Liver (tissue), 9 donors: ENCODE data around the gene PARP3. TPM values are rescaled to one million over a fixed set of nuclear protein-coding genes. Genes with fewer than 3 reads are reported as not detected.

ENCODE experiments used
- DNase-seq: peaks from one replicate; pipeline ENCODE4 v3.0.0-alpha.2; 2017; ENCODE audit warnings: low spot score
- H3K27ac ChIP-seq, 2 donors: one replicate each; pipeline ENCODE4 v1.7.0; 2013; ENCODE audit warnings: inconsistent platforms in 2 of 2, low read length in 2 of 2, control low read depth in 1 of 2, low read depth in 1 of 2, mild to moderate bottlenecking in 1 of 2
- H3K27me3 ChIP-seq, 4 donors: one replicate each; pipeline versions ENCODE4 v1.6.1 to v1.7.0; 2013; ENCODE audit warnings: low read length in 3 of 4, inconsistent platforms in 1 of 4, mild to moderate bottlenecking in 1 of 4, moderate library complexity in 1 of 4; ENCODE audit not compliant: control insufficient read depth in 4 of 4, insufficient read depth in 4 of 4
- H3K36me3 ChIP-seq, 4 donors: one replicate each; pipeline versions ENCODE4 v1.6.1 to v1.7.0; 2013; ENCODE audit warnings: low read length in 3 of 4, mild to moderate bottlenecking in 3 of 4, low read depth in 1 of 4, moderate library complexity in 1 of 4; ENCODE audit not compliant: control insufficient read depth in 4 of 4, insufficient read depth in 3 of 4
- H3K4me1 ChIP-seq, 4 donors: one replicate each; pipeline versions ENCODE4 v1.6.1 to v1.7.0; 2013; ENCODE audit warnings: low read length in 3 of 4, mild to moderate bottlenecking in 3 of 4, moderate library complexity in 1 of 4; ENCODE audit not compliant: control insufficient read depth in 4 of 4, insufficient read depth in 4 of 4
- H3K4me3 ChIP-seq, 3 donors: one replicate each; pipeline versions ENCODE4 v1.6.1 to v1.7.0; 2013; ENCODE audit warnings: low read length in 3 of 3, control low read depth in 1 of 3, low read depth in 1 of 3, mild to moderate bottlenecking in 1 of 3
- H3K9ac ChIP-seq, 2 donors: one replicate each; pipeline ENCODE4 v1.7.0; 2013; ENCODE audit warnings: low read length in 2 of 2, mild to moderate bottlenecking in 2 of 2, moderate library complexity in 2 of 2, control low read depth in 1 of 2, low read depth in 1 of 2
- H3K9me3 ChIP-seq, 4 donors: one replicate each; pipeline versions ENCODE4 v1.6.1 to v1.7.0; 2013; ENCODE audit warnings: low read length in 3 of 4; ENCODE audit not compliant: control insufficient read depth in 4 of 4
- ATF3 ChIP-seq: IDR thresholded peaks from 2 replicates; pipeline ENCODE4 v1.6.1; 2016; ENCODE audit warnings: antibody characterized with exemption
- CTCF ChIP-seq: fragments of 150-350 bp; IDR thresholded peaks from 2 replicates; pipeline ENCODE4 v1.5.1; 2017; ENCODE audit warnings: improper control_type of control experiment, low read depth, low read length; ENCODE audit not compliant: missing input control
- EGR1 ChIP-seq, 2 donors: IDR thresholded peaks; 2 replicates each; pipeline ENCODE4 v1.6.1; 2016 to 2018; ENCODE audit warnings: antibody characterized with exemption in 2 of 2, low read depth in 2 of 2
- FOXA1 ChIP-seq: IDR thresholded peaks from 2 replicates; pipeline ENCODE4 v1.6.1; 2016; ENCODE audit warnings: antibody characterized with exemption
- FOXA2 ChIP-seq: IDR thresholded peaks from 2 replicates; pipeline ENCODE4 v1.6.1; 2016; ENCODE audit warnings: antibody characterized with exemption
- GABPA ChIP-seq, 2 donors: IDR thresholded peaks in 1 of 2; conservative IDR thresholded peaks in 1 of 2; 2 replicates each; pipeline ENCODE4 v1.6.1; 2016; ENCODE audit warnings: antibody characterized with exemption in 2 of 2, mild to moderate bottlenecking in 1 of 2, moderate library complexity in 1 of 2
- HNF4A ChIP-seq, 2 donors: conservative IDR thresholded peaks; 2 replicates each; pipeline ENCODE4 v1.6.1; 2016; ENCODE audit warnings: antibody characterized with exemption in 2 of 2, mild to moderate bottlenecking in 2 of 2
- HNF4G ChIP-seq: IDR thresholded peaks from 2 replicates; pipeline ENCODE4 v1.6.1; 2016; ENCODE audit warnings: antibody characterized with exemption
- JUND ChIP-seq, 2 donors: IDR thresholded peaks; 2 replicates each; pipeline ENCODE4 v1.6.1; 2016; ENCODE audit warnings: antibody characterized with exemption in 2 of 2
- MAX ChIP-seq: IDR thresholded peaks from 2 replicates; pipeline ENCODE4 v1.6.1; 2016; ENCODE audit warnings: antibody characterized with exemption
- NR2F2 ChIP-seq: IDR thresholded peaks from 2 replicates; pipeline ENCODE4 v1.6.1; 2016; ENCODE audit warnings: antibody characterized with exemption
- RAD21 ChIP-seq, 2 donors: IDR thresholded peaks; 2 replicates each; pipeline ENCODE4 v1.6.1; 2016; ENCODE audit warnings: antibody characterized with exemption in 2 of 2, mild to moderate bottlenecking in 2 of 2
- REST ChIP-seq: IDR thresholded peaks from 2 replicates; pipeline ENCODE4 v1.6.1; 2016; ENCODE audit warnings: antibody characterized with exemption, mild to moderate bottlenecking
- SP1 ChIP-seq: IDR thresholded peaks from 2 replicates; pipeline ENCODE4 v1.6.1; 2018; ENCODE audit warnings: antibody characterized with exemption, mild to moderate bottlenecking
- TAF1 ChIP-seq: conservative IDR thresholded peaks from 2 replicates; pipeline ENCODE4 v1.6.1; 2016; ENCODE audit warnings: antibody characterized with exemption, mild to moderate bottlenecking
- YY1 ChIP-seq: IDR thresholded peaks from 2 replicates; pipeline ENCODE4 v1.6.1; 2016; ENCODE audit warnings: antibody characterized with exemption, mild to moderate bottlenecking
- ZBTB33 ChIP-seq: IDR thresholded peaks from 2 replicates; pipeline ENCODE4 v1.6.1; 2016; ENCODE audit warnings: antibody characterized with exemption
- WGBS: extraction: QIAGEN DNeasy Blood & Tissue Kit; methylation state at CpG from one replicate; pipeline ENCODE4 v1.1.7; 2013; 5-methylcytosine and 5-hydroxymethylcytosine counted together
- polyA plus RNA-seq, 2 donors: library from polyadenylated mRNA; stranded (reverse) in 1 of 2; unstranded in 1 of 2; fragments of 200-250 nt in 1 of 2; fragments of >200 nt in 1 of 2; fragmentation: Nextera tagmentation in 1 of 2; extraction: Ambion mirVana in 1 of 2; gene quantifications; one replicate each; pipeline versions ENCODE4 v1.2.1 to v1.2.3, GENCODE V29; 2013 to 2015
- total RNA-seq, 2 donors: library from RNA; depleted of rRNA; stranded (reverse); fragments of >200 nt; gene quantifications; one replicate each; pipeline ENCODE4 v1.2.3, GENCODE V29; 2014
- donor health status: healthy.
- donor health status: healthy.
- donor health status: healthy.
- donor health status: healthy.
- donor health status: healthy.

The PARP3 gene
- total and polyA plus RNA-seq, 4 donors: 1.5 to 21.4 (median 12.7) TPM

GRCh38 chr3:51938780-51939425 is 3.3 kb upstream of the PARP3 start:
- DNase-seq: no peak
- H3K9ac ChIP-seq: no peak overlapping the region
- no peak for TF ChIP-seq ZBTB33
- TF ChIP-seq YY1: no peak
- TF ChIP-seq CTCF: no peak
- TF ChIP-seq FOXA1: no peak
- TF ChIP-seq HNF4A (conservative IDR thresholded peaks at IDR 0.05): no peak
- TF ChIP-seq SP1: no peak
- TF ChIP-seq RAD21 (IDR thresholded peaks at IDR 0.05): no peak
- no peak for TF ChIP-seq MAX
- TF ChIP-seq HNF4G: no peak
- no peak for TF ChIP-seq ATF3
- TF ChIP-seq TAF1: no peak
- no peak for TF ChIP-seq JUND (IDR thresholded peaks at IDR 0.05)
- no peak for TF ChIP-seq NR2F2
- no peak for TF ChIP-seq REST
- TF ChIP-seq FOXA2: no peak
- no peak for TF ChIP-seq GABPA (IDR thresholded peaks at IDR 0.05 in 1 of 2, conservative IDR thresholded peaks at IDR 0.05 in 1 of 2)
- no peak for TF ChIP-seq EGR1 (IDR thresholded peaks at IDR 0.05; ENCODE audit: low read depth in 2 of 2)
- H3K4me1 ChIP-seq: peaks cover 10 to 31% (median 23%) of the 10 kb centered on the region in 4 donors
- H3K36me3 ChIP-seq: peaks cover 16 to 41% (median 28%) of the 10 kb centered on the region in 4 donors
- H3K9me3 ChIP-seq: no peaks in the 10 kb centered on the region
- no peak overlapping the region for H3K4me3 ChIP-seq
- WGBS: 93% methylated on average over 9 of the region's 9 CpGs
- no peak overlapping the region for H3K27ac ChIP-seq
- no peaks in the 10 kb centered on the region for H3K27me3 ChIP-seq
